GM18909 (cell line): ENCODE data around the gene ST3GAL3.

Source experiments
- ATAC-seq: cut with Tn5 transposase; IDR thresholded peaks from one replicate; pipeline ENCODE4 v1.9.1; 2021; ENCODE audit warnings: mild to moderate bottlenecking; ENCODE audit not compliant: unreplicated experiment, poor library complexity

The ST3GAL3 gene

DNA sequence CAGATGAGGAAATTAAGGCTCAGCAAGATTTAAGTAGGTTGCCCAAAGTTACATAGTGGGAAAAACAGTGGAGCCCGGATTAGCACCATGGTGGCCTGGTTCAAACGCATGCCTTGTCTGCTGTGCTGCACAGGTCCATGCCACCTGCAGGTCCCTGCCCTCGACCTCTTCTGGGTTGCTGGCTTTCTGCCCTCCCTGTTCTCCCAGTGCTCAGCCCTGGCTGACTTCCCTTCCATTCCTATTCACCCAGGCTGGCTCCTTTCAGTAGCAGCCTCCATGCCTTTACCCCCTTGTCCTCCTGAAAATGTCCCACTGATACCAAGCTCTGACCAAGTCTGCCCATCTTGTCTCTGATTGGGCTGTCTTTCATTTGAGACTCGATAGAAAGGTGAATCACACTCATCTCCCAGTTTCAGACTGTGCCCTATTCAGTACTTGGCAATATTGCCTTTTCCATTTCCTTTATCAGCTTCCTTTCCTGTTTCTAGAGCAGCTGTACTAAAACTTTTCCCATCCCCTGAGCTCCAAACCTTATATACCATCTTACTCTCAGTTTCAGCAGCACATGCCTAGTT lies 75.8 kb downstream of the ST3GAL3 start:
- no peak for ATAC-seq

DNA sequence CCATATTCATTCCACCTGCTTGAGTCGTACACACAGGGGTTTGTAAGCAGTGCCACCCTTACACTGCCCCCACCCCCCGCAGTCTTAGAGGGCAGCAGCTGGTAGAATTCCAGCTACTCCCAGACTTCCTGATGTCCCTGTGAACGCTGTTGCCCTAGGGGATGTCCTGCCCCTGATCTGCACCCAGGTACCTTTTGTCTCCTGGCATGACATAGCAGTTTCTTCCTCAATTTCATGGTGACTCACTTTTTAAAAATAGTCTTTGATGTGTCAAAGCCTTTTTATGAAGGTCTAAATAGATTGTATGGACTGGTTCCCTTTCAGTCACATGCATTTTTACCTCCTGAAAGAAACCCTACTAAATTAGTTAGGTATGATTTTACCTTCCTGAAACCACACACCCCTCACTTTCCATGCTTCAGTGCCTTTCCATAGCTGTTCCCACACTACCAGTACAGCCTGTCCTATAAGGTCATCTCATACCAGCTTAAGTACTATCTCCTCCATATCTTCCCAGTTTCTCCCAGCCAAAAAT lies 76.4 kb downstream of the ST3GAL3 start:
- ATAC-seq, result no peak

DNA sequence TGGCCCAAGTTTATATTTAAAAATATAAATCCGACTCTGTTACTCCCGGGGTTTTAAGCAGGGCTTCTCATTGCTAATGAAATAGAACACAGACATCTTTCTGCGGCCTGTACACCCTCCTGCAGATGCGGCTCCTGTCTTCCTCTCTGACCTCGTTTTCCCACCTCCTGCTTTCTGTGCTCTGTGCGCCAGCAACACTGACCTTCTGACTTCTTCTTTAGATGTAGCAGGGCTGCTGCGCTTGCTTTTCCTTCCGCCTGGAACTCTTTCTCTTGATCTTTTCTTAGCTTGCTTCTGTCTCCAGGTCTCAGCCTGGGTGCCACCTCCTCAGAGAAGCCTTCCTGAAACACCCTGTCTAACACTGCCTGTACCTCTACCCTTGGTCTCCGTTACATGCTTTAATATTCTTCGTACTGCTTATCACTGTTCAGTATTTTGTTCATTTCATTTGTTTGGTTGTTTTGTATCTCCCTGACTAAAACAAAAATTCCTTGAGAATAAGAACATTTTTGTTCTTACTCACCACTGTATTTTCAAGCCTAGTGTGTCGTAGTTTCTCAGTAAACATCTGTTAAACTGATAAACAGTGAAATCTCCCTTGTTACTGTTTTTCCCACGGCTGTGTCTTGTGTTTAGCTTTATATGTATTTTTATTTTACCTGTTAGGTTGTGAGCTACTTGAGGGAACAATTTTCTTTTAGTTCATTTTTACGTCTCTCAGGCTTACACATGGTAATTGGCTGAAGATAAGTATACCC lies 79.0 kb downstream of the ST3GAL3 start:
- ATAC-seq, result no peak

DNA sequence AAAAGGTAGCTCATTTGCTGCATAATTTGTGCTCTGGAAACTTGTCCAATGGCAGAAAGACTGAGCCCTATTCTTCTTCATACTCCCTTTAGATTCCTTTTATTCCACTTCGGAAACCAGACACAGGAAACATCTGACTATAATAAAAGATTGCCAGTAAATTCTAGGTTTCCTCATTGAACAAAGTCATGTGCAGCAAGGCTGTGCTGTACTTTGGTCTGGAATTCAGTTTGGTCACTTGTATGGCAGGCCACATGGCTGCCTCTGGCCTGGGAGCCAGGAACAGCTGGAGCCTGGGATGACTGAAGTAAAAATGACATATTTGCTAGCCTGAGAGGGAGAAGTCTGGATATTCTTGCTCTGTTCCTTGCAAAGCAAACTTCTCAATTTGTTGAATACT lies 79.6 kb downstream of the ST3GAL3 start:
- no peak for ATAC-seq

DNA sequence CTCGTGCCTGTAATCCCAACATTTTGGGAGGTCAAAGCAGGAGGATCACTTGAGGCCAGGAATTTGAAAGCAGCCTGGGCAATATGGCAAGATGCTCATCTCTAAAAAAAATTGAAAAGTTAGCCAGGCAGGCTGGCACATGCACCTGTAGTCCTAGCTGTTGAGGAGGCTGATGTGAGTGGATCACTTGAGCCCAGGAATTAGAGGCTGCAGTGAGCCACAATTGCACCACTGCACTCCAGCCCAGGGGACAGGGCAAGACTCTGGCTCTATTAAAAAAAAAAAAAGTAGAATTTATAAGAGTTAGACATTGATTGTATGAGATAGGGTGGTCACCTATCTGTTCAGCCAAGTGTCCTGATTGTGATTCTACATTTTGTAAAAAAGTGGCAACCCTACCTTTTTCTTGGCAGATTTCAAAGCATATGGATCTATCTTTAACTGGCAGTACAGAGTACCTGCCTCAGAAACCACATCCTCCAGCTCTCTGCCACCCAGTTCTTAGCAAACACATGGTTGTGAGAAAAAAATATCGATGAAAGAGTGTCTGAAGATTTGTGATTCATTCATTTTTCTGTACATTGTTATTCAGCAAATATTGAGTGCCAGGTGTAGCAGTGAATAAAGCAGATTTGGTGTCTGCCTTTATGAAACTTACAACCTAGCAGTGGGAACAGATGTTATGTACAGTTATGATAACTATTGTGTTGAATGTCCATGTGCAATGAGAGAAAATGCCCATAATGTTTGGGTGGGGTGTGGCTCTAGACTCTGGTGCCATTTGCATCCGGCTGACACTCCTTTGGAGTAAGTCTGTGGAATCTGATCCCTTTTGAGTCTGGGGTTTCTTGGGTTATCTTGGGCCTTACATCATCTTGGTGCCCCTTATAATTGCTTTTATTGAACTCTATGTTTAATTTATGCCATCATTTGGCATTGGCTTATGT lies 82.5 kb downstream of the ST3GAL3 start:
- ATAC-seq, result no peak

DNA sequence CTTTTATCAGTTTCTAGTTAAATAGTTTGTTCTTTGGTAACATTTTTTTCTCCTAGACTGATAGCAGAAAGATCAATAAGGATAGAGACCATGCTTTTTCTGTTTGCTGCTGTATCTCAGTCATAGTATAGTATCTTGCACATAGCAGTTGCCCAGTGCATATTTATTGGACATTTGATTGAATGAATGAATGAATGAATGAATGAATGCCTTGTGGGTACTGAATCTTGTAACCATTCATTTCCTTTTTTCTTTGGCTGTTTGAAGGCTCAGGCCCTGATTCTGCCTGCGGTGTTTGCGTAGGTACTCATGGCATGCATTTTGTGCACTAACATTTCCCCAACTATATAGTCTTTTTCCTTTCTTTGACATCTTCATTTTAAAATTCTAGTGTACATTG lies 83.9 kb downstream of the ST3GAL3 start:
- ATAC-seq, result no peak

DNA sequence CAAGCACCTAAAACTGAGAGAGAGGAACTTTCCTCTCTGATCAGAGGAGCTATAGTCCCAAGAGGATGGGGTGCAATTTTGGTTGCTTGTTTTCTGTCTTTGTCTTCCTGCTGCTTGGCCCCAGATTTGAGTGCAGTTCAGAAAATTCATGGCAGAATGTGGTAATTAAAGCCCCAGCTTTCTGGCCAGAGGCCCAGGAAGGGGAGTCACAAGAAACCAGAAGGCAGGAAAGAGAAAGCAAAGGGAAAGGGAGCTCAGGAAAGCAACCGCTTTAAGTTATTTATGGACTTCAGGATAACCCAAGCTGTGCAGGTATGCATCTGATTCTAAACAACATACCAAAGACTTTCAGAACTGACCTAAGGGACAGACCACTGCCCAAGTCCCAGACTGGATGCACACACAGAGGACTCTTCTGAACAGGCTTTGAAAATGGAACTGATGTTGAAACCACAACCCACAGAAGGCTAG lies 88.8 kb downstream of the ST3GAL3 start:
- no peak for ATAC-seq

DNA sequence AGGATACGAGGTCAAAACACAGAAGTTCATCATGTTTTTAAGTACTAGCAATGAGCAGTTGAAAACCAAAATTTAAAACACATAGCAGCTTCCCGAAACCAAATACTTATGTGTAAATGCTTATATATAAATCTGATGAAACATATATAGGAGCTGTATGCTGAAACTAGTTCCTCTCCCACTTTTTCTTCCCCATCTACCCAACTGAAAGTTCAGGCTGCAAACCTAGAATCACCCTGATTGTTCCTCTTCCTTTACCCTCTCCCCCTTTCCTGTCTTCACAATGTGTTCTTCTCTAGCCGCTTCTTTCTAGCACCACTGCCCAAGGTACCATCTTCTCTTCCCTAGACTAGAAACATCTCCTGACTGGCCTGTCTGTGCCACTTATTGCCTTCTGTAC lies 90.6 kb downstream of the ST3GAL3 start:
- no peak for ATAC-seq

DNA sequence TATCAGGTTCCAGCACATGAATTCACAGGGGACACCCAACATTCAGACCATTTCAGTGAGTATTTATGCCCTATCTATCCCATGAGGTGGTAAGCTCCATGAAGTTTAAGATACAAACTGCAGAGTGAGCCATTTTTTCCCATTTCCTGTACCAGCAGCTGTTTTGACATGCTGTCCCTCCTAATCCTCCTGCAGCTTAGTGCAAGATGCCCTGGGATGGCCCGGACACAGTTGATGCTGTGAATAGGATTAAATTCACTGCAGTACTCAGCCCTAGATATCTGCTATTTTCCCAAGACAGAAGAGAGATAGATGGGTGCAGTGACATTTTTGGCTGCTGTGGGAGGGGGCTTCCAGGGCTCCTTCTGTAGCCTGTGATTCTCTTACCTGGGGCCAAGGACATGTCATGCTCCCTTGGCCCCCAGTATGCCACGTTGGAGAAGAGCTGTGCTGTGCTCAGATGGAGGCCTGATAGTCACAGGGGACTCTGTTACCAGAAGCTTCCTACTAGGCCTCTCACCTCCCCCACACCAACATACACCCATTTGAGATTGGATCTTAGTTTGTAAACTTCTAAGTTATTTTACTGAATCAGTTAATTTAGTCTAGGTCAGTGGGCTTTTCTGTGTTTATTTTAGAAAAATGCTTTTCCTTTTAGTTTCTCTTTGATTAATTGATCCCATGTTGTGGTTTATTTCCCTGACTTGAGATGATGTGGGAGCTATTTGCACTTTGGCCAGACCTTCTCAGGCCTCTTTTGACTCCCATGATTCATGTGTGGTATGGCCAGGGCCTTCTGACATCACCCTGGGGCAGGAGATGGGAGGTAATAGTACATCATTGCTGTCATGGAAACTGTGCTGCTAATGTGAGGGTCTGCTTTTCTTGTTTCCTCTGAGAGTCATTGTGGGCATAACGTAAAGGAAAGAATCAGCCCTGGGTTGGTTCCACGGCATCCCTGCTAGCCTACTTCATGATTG lies 92.6 kb downstream of the ST3GAL3 start:
- no peak for ATAC-seq

DNA sequence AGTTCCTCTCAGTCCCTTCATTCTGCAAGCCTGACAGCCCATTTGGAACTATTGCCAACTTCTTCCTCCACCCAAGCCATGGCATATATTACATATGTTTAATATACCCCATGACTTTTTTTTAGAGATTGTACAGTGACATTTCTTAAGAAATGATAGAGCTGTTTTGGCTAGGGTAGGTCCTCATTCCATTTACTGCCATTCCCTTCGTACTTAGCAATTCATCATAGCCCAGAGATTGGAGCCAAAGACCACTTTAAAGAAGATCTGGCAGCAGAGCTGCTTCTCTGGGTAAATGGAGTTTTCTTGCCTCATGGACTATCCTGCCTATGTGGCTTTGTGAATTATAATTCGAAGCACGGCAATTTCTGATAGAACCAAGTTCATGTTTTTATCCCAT lies 93.4 kb downstream of the ST3GAL3 start:
- no peak for ATAC-seq

DNA sequence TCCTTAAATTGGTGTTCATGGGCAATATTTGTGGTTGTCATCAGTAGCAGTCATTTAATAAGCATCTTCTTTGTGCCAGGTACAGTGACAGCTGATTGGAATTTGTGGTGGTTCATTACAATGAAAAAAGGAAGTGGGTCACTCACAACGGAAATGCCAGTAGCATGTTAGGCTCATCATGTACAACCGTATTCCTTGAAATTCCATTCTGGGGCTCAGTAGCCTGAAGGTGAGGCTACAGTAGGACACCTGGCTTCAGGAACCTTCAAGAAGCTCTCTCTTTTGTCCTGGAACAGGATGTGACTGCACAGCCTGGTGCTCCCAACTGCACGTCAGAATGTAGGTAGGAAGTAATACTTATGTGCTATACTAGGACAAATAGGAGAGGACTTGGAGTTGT lies 93.9 kb downstream of the ST3GAL3 start:
- no peak for ATAC-seq

DNA sequence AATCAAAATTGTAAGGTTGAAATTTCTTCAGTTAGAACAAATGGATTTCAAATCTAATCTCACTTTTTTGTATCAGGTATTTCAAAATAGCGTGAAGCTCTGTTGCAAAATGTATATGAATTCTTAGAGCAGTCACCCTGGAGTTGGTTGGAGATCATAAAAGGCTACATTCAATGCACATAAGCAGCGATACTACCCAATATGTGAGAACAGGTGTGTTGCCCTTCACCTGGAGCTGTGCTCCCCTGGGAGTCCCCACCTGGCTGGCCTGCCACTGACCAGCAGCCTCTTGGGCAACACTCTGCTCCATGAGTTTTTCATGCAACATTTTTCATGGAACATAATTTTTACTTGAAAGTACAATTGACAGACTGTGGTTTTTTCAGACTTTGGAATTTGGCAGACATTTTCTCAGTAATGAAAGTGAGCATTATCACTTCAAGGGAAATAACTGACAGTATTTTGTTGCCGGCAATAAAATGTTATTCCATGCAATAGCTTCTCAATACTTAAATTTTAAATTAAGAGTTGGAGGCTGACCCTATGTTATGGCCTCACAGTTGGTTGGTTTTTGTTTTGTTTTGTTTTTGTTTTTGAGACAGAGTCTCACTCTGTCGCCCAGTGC lies 95.1 kb downstream of the ST3GAL3 start:
- ATAC-seq, result no peak

DNA sequence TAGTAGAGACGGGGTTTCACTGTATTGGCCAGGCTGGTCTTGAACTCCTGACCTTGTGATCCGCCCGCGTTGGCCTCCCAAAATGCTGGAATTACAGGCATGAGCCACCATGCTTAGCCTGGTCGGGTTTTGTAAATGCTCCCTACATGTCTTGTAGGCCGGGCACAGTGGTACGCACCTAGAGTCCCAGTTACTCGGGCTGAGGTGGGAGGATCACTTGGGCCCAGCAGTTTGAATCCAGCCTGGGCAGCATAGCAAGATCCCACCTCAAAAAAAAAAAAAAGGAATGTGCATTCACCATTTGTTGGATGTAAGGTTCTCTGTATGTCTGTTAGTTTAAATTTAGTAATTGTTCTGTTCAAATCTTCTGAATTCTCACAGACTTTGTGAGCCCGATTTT lies 95.8 kb downstream of the ST3GAL3 start:
- ATAC-seq, result no peak

DNA sequence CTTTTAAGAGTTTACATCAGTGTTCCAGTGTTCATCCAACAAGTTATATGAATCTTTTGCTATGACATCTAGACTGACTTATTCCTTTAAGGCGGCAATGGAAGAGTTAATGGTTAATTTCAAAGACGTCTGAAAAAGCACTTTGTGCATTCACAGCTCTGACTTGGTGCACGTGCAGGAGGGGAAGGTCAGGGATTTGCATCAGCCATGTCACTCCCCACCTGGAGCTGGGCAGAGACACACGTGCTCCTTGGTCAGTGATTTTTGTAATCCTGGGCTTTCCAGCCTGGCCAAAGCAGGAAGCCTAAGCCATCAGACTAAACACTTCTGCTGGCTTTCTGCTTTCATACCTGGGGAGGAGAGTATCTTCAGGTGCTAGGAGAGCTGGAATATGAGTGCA lies 96.3 kb downstream of the ST3GAL3 start:
- no peak for ATAC-seq

DNA sequence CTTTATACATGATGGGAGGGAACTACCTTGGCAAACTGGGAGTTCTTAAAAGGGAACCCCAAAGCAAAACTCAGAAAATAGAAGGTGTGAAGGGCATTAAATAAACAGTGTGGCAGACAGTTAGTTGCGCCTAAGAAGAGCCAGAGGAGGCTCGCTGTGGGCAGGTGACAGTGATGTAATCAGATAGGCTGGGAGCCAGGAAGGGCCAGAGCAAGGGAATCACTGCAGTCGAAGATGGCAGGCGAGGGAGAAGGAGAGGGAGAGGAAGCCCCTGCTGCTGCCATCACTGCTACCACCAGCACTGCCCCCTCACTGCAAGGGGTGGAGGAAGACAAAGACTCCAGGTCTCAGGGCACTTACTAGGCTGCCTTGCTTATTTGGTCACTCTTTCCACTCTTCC lies 97.2 kb downstream of the ST3GAL3 start:
- no peak for ATAC-seq

DNA sequence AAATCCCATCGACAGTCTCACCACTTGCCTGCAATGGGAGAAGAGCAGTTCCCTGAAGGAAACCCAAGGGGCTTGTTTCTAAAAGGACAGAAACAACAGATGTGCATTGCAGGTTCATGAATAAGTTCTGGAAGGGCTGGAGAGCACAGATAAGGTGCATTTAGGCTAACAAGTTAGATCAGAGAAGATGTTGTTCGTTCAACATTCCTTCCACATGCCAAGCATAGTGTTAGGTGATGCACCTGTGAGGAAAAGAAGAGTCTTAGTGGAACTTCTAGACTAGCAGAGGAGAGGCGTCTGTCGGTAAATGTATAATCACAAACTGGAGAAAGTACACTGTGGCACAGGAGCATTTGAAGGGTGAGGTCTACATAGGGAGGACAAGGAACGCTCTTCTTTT lies 98.0 kb downstream of the ST3GAL3 start:
- ATAC-seq, result no peak

DNA sequence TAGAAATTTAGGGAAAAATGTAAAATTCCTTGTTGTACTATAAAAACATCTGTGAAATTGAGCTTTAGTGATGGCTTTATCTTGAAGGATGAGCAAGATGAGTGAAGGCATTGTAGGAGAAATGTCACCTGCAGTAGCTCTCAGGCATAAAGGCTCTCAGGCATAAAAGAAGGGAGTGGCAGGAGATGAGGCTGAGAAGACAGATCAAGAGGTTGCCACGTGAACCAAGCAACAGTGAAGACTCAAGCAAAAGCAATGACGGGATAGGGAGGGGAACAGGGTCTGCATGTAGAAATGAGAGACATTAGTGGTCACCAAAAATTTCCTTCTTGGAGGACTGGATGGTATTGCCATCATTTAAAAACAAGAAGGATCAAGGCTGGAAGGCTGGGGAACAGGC lies 98.8 kb downstream of the ST3GAL3 start:
- ATAC-seq, result no peak

DNA sequence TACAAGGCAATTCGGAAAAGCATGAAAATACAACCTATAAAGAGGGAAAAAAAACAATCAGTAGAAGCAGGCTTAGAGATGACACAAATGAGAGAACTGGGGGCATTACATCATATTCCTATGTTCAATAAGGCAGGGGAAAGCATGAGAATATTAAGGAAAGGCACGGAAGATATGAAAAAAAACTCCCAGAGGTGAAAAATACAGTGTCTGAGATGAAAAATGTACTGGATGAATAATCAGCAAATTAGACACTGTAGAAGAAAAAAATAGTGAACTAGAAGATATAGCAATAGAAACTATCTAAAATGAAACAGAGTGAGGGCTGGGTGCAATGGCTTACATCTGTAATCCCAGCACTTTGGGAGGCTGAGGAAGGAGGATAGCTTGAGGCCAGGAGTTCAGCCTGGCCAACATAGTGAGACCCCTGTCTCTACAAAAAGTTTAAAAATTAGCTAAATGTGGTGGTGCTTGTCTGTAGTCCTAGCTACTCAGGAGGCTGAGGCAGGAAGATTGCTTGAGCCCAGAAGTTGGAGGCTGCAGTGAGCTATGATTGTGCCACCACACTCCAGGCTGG lies 101.8 kb downstream of the ST3GAL3 start:
- ATAC-seq, result no peak

DNA sequence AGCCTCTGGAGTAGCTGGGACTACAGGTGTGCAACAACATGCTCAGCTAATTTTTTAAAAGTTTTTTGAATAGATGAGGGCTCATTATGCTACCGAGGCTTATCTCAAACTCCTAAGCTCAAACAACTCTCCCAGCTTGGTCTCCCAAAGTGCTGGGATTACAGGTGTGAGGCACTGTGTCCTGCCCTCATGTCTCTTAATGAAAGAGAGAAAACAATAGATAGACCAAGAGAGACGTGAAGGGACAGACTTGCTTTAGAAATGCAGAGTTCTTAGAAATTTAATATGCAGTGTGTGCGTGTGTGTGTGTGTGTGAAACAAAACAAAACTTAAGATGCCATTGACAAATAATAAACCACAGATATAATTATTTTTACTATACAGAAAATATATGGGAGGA lies 105.2 kb downstream of the ST3GAL3 start:
- no peak for ATAC-seq
